Ovary (tissue), 3 donors: ENCODE data around the gene TACR2.

Source experiments
- CTCF ChIP-seq, 3 donors: fragments of 450-650 bp in 2 of 3; fragments of 200-600 bp in 1 of 3; IDR thresholded peaks; one replicate each; pipeline versions ENCODE4 v1.5.1 to v1.8.0; 2016 to 2022; ENCODE audit warnings: antibody characterized with exemption in 3 of 3, mild to moderate bottlenecking in 1 of 3
- EP300 ChIP-seq: sonication (generic); formaldehyde crosslinking; IDR thresholded peaks from one replicate; pipeline ENCODE4 v1.6.1; 2017; ENCODE audit warnings: antibody characterized with exemption
- POLR2A ChIP-seq: fragments of 450-650 bp; IDR thresholded peaks from one replicate; pipeline ENCODE4 v1.6.1; 2017; ENCODE audit warnings: antibody characterized with exemption, mild to moderate bottlenecking, moderate library complexity
- donor health status: DM: no; HTN: no; CAD: no.

- TF ChIP-seq EP300 (no peak), CTCF (IDR thresholded peaks at IDR 0.05) (no peak), POLR2A (no peak)
These were observed 47.2 kb upstream of the TACR2 start for GRCh38 chr10:69463886-69464285.
